Inferior parietal cortex (tissue), 1 donor: ENCODE measurements around the gene B4GALNT2.
"Not testable (repeated sequence)": the region's sequence is repeated elsewhere in the genome, so short reads cannot be mapped to it uniquely, and the experiment has no call there.

Source experiments
- DNase-seq: peaks from one replicate; pipeline ENCODE4 v3.0.0-alpha.2; 2016; ENCODE audit errors: extremely low spot score

Gene B4GALNT2

DNA sequence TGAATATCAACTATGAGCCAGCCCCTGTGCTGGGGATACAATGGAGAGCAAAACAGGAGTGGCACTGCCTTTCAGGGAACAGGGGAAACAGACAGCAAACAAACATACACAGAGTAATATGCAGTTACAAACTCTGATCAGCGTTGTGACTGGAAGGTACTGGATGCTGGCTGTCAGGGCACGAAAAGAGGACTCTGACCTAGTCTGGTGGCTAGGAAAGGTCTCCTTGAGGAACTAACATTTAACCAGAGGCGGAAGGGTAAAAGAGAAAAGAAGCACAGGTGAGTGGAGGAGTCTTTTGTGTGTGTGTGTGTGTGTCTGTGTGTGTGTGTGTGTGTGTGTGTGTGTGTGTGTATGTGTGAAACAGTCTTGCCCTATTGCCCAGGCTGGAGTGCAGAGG lies 12.4 kb upstream of the B4GALNT2 start:
- no peak for DNase-seq

DNA sequence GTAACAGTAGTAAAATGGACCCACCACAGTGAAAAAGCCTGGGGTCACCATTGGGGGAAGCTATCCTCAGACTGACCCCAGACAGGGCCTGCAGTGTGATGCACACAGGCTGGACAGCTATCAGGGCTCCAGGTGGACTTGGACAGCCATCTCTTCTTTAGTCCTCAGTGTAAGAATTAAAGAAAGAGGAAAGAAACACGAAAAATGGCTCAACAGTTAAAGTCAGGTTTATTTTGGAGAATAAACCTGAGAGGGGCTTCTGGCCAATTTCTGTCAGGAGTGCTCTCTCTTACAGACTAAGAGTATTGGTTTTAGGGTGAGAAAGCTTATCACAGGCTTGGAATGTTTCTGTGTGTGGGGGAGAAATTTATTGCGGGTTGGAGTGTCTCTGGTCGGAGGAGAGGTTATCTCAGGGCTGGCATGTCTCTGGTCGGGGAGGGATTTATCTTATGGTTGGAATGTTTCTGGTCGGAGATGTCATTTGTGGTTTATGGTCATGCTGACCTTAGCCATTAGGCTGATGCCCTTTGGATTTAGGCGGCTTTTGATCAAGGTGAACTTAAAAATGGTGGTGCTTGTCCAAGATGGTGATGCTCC lies 10.8 kb upstream of the B4GALNT2 start:
- DNase-seq: no peak

- no peak for DNase-seq
Observed at GRCh38 chr17:49122566-49122965, 10.0 kb upstream of the B4GALNT2 start.

GRCh38 chr17:49123061-49123460 lies 9.5 kb upstream of the B4GALNT2 start:
- DNase-seq: no peak

- DNase-seq: no peak
Observed at GRCh38 chr17:49125449-49125848, 7.1 kb upstream of the B4GALNT2 start.

DNA sequence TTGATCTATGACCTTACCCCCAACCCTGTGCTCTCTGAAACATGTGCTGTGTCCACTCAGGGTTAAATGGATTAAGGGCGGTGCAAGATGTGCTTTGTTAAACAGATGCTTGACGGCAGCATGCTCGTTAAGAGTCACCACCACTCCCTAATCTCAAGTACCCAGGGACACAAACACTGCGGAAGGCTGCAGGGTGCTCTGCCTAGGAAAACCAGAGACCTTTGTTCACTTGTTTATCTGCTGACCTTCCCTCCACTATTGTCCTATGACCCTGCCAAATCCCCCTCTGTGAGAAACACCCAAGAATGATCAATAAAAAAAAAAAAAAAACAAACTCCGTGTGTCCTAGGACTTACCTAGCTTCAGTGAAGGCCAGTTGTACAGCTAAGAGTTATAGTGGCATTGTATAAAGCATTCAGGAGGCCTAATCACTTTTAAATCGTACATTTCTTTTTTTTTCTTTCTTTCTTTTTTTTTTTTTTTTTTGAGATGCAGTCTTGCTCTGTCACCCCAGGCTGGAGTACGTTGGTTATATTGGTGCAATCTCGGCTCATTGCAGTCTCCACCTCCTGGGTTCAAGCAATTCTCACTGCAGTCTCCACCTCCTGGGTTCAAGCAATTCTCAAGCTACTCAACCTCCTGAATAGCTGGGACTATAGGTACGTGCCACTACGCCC lies 6.2 kb upstream of the B4GALNT2 start:
- DNase-seq: not testable (repeated sequence)

- DNase-seq: not testable (repeated sequence)
Observed at GRCh38 chr17:49129359-49129950, 3.1 kb upstream of the B4GALNT2 start.

DNA sequence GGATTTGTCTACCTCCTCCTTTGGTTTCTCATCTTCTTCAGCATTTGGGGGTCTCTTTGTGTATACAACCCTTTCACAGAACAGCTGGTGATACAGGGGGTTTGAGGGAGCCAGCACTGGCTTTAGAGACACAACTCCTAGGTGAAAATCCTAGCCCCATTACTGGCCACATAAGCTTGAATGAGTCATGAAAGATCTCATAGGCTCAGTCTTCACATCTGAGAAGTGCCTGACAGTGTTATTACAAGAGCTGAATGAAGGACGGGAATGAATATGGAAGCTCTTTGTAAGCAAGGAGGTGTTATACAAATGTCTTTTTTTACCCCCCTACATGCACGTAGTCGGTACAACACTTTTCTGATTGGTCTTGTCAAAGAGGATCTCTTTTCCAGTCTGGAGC lies 1.7 kb upstream of the B4GALNT2 start:
- no peak for DNase-seq

DNA sequence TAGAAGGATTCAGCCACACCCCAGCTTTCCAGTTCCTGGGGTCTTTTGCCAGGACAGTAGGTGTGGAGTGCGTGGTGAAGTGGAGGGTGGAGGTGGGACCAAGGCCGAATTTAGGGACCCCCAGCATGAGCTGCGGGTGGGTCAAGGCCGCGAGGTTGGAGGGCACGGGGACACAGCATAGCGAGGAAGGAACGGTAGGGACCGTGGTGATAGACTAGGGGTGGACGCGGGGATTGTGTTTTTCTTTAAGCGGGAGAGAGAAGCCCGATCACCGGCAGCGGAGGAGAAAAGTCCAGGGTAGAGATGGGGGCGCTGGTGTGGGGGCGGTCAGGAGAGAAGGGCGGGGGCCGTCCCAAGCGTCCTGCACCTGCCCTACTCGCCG lies 261 bp upstream of the B4GALNT2 start:
- DNase-seq: no peak

- DNase-seq: no peak
Observed at GRCh38 chr17:49136335-49136734, 3.8 kb downstream of the B4GALNT2 start.

DNA sequence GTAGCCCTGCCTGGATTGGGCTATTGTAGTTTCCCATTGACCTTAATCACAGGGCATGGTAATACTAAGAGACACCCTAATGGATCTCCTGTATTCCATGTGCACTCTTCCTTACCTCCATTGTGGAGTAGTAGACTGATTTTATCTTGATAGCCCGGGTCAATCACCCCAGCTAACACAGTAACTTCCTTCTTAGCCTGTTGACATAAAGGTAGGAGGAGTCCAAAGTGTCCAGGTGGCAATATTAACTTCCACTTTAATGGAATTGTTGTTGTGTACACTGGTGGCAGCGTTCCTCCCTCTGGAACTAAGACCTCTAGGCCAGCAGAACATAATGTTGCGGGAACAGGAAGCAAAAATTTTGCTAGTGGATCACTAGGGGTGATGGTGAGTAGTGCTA lies 13.1 kb downstream of the B4GALNT2 start:
- DNase-seq: not testable (repeated sequence)

DNA sequence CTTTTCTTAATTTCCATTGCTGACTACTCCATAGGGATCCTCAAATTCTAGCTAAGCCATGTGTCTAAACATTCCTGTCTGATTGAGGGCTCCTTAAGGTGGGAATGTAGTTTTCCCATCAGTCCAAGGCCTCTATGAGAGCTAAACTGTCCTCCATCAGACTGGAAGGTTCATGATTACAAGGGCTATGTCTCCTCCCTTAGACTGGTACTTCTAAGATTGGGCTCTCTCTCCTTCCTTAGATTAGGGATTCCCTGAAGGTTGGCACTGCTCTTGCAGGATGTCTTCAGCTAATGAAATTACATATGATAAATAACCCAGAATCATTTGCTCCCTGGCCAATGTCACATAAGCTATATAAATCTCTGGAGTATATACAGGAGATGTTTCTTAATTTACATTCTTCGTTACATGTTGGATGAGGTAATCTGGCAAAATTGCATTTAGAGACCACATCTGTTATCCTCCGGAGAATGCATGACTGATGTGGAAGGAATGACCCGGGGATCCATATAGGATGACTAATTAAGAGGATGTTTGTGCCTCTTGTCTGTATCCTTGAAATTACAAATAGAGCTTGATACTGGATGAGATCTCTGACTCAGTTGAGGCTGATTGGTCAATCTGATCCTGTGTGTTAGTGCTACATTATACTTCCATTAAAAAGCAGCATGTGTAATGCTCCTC lies 14.2 kb downstream of the B4GALNT2 start:
- no peak for DNase-seq

DNA sequence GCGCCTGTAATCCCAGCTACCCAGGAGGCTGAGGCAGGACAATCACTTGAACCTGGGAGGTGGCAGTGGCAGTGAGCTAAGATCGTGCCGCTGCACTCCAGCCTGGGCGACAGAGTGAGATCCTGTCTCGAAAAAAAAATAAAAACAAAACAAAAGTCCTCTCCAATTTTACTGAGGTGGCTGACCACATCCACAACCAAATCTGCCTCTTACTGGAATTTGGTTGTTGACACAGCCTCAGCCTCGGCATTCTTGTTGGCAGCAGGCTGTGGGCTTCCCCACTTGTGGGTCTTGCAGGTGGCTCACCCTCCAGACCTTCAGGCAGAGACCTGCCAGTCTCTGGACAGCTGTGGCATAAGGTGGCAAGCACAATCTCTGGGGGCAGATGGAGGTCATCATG lies 15.6 kb downstream of the B4GALNT2 start:
- no peak for DNase-seq

GRCh38 chr17:49151996-49152395 lies 19.4 kb downstream of the B4GALNT2 start:
- DNase-seq: no peak

GRCh38 chr17:49156256-49156655 lies 23.7 kb downstream of the B4GALNT2 start:
- DNase-seq: no peak

DNA sequence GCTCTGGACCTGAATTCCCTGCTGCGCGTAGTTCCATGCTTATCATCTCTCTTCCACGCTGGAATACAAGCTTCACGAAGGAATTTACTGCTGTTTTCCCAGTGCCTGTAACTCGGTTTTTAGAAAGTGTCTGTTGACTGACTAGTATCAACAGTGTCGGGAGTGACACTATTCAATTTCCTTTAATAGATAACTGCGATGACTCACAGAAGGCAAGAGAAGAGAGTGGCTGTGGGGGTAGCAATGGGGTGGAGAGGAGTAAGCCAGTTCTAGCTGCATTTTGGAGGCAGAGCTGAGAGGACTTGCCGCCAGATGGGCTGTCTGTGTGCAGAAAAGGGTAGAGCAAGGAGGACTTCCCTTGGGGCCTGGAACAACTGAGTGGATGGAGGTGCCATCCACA lies 25.2 kb downstream of the B4GALNT2 start:
- DNase-seq: no peak

GRCh38 chr17:49162866-49163265 lies 30.3 kb downstream of the B4GALNT2 start:
- DNase-seq: no peak

GRCh38 chr17:49165143-49165542 lies 32.6 kb downstream of the B4GALNT2 start:
- no peak for DNase-seq

- DNase-seq: no peak
Observed at GRCh38 chr17:49168706-49169105, 36.1 kb downstream of the B4GALNT2 start.

GRCh38 chr17:49170216-49170615 lies 37.6 kb downstream of the B4GALNT2 start:
- DNase-seq: no peak

DNA sequence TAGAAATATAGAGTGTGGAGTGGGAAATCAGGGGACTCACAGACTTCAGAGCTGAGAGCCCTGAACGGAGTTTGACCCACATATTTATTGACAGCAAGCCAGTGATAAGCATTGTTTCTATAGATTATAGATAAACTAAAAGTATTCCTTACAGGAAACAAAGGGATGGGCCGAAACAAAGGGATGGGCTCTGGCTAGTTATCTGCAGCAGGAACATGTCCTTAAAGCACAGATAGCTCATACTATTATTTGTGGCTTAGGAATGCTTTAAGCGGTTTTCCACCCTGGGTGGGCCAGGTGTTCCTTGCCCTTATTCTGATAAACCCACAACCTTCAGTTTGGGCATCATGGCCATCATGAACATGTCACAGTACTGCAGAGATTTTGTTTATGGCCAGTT lies 38.1 kb downstream of the B4GALNT2 start:
- not testable (repeated sequence) for DNase-seq

GRCh38 chr17:49175978-49176377 lies 43.4 kb downstream of the B4GALNT2 start:
- DNase-seq: not testable (repeated sequence)

GRCh38 chr17:49180303-49180702 lies 47.7 kb downstream of the B4GALNT2 start:
- peak; percentile 54 for DNase-seq
